Inflammatory macrophage treated with lipopolysaccharide for 1 hour (primary cell): ENCODE results near the gene LYPD6.

Source experiments
- DNase-seq, 2 donors: peaks; one replicate each; pipeline ENCODE4 v3.0.0-alpha.2; 2020 to 2022

LYPD6 gene

DNA sequence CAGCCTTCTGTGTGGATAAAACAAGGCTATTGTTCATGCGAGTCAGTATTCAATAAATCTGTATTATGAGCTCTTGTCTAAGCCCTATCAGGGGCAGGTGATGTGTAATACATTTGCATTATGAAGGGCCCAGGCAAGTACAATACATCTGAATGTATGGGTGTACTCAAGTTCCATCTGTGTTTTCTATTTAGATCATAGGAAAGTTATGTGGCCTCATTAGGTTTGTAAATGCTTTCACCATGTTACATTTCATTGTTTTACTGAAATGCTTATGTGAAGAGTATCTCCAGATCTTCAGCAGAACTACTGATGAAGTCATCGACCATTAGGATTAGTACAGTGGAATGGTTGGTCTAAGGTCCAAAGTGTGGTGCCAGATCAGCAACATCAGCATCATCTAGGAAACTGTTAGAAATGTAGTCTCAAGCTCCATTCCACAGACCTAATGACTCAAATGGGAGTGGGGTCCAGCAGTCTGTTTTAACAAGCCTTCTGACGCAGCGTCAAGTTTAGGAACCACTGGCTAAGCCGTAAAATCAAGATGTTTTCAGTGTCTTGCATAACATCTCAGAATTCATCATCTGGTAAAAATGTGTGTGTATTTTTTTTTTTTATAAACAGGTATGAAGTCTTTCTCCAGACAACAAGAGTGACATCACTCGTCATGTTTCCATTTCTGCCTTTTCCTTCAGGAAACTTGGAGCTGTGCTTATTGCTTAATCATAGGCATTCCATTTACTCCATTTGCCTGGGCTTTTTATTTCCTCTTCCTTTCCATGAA lies 80.5 kb downstream of the LYPD6 start:
- DNase-seq: no peak

DNA sequence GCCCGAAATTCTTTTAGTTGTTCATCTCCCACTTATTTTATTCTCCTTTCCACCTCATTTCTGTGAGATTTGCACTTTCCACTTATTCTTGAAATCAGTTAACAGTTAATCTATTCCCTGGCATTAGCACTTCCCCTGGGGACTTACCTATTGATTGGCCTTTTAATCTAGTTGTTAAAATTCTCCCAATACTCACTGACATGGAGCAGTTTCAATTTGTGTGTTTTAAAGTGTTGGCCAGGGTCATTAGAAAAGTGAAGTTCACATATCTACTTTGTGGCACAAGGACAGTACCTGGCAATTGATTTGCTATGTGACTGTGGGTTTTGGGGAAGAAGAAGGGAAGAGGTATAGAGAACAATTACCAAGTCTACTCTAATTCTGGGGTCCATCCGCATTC lies 83.1 kb downstream of the LYPD6 start:
- DNase-seq: no peak

DNA sequence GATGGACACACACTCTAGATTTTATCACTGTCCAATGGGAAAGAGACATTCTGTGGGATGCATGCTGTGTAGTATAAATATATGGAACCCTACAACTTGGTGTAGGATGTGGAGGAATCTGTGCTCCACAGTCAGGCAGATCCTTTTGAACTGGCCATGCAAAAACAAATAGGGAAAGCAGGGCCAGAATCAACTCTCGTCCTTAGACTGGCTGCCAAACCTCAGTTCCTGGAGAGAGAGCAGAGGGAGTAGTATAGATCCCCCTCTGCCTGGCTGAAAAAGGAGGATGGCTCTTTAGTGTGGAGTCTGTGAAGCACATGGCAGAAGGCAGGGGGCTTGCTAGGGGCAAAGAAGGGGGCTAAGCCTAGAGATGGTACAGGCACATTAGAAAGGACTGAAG lies 84.7 kb downstream of the LYPD6 start:
- no peak for DNase-seq

DNA sequence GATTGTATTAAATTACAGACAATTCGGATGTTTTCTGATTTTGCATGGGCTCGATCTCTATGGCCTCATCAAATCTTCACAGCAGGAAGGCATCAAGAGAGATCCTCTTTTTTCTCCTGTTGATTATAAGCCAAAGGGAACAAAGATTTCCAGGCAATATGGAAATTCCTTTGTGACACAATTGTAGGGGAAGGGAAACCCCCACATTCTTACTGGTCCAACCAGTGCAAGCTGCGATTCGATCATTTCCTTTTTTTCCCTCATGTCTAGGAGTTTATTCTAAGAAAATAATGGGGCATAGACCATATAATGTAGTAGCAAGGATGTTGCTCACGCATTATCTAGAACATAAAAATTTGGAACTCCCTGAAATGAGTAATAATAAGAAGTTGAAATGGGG lies 87.7 kb downstream of the LYPD6 start:
- DNase-seq: peak; percentile 33 to 35

GRCh38 chr2:149420053-149420963 lies 89.9 kb downstream of the LYPD6 start:
- no peak for DNase-seq

DNA sequence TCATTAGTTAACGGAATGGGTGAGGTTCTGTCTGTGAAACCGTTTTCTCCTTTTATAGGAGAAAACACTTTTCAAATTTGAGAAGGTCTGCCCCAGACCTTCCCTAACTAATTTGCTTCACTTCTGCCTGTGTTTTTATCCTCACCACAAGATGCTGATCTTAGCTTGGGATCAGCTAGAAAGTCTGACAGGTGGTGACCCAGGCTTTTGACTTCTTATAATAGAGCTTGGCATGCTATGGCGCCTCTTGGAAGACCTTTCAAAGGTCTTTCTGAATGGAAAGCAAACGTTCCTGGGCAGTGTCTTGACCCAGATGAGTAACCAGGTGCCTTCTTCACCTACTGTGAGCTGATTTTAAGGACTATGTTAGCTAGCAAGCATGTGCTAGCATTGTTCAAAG lies 91.4 kb downstream of the LYPD6 start:
- no peak for DNase-seq

DNA sequence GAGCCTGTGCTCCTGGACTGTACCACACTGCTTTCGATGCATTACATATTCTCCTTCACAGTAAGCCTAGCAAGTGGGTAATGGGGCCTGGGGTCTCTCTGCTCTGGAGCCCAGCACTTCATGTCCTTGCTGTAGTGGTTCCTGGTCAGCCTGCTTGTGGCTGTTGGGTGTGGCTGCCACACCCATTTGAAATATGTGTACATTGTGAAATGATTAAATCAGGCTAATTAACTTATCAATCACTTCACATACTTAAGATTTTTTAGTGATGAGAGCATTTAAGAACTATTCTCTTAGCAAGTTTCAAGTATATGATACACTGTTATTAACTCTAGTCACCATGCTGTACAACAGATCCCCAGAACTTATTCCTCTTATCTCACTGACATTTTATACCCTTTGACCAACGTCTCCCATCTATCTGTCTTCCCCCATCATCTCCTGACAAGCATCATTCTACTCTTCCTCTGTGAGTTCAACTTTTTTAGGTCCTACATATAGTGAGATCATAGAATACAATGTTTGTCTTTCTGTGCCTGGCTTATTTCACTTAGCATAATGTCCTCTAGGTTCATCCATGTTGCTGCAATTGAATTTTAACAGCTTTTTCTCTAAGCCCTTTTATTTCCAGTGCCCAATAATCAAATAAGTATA lies 92.1 kb downstream of the LYPD6 start:
- no peak for DNase-seq

- no peak for DNase-seq
These were observed 92.6 kb downstream of the LYPD6 start for GRCh38 chr2:149422991-149423338.

GRCh38 chr2:149423630-149424029 lies 93.2 kb downstream of the LYPD6 start:
- no peak for DNase-seq

- no peak for DNase-seq
These were observed 97.0 kb downstream of the LYPD6 start for GRCh38 chr2:149427387-149427786.

DNA sequence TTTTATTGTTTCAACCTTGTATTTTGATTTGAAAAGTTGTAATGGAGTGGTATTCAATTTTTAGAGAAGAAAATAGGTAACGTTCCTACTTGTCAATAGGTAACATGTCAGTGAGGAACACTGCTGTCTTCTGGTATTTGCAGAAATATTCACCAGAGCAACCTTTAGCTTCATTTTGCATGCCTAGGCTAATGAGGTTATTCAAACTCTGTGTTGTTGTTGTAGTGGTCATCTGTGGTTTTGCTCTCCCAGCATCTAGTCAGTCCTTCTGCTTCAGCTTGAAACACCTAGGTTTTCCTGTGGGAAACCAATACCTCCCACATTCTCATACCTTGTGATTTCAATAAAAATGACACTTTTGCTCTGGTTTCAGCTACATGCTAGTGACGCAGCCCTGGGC lies 98.4 kb downstream of the LYPD6 start:
- DNase-seq: no peak

DNA sequence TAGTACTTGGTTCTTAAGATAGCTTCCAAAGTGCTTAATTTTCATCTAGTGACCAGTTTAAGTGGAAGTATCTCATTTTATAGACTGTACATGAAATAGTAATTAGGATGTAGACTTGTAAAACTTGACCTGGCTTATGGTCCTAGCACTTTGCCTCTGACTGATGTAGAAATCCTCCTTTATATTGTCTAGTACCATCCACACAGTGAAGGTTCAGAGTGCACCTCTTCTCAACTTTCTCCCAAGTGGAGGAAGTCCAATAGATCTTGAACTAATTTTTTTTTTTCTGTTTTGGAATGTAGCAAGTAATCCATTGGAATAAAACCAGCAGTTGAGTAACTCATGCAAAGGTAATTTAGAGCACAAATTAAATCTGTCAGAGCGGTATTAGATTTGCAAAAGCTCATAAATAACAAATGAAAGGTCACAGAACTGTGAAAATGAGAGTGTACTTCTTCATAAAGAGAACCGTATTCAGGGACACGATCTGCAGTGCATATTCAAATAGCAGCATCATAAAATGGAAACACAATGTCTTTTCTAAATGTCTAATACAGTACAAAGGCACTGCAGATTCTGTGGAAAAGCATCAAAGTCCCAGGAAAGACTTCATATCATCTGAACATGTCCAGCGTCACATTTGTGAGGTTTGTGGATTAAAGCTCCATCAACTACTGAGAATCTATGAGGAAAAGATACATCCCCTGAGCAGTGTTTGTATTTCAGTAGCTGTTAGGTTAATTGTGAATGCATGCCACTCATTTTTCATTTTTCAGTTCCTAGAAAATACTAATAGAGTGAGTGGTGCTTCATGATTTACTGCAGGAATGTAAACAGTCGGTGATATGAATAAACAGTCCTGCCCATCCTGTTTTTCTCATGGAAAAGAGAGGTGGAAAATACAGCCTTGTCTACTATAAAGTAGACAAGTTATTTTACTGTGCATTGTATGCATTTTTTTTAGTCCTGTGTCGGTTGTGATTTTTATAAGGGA lies 100.7 kb downstream of the LYPD6 start:
- no peak for DNase-seq

DNA sequence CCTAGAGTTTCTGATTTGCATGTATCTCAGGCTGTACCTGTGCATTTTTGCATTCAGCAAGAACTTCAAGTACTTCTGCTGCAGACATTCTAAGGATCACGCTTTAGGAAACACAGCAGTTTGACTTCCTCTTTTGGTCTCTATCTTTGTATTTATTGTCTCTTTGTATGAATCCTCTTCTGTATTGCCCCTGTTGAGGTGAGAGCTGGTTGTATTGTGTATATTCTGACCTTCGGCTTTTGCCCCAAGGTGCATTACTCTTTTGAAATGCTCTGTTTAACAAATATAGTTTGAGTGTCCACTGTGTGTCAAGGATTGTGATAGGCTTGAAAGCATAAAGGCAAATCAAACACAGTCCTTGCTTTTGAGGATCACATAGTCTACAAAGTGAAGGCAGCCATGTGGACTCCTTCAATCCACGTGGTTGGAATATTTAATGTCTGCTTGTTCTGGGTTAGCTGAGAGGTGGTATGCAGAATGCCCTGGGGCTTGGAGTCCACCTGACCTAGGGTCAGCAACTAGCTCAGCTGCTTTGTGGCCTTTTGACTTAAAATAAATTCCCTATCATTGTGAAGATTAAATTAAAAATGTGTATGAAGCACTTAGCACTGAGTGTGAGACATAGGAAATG lies 108.1 kb downstream of the LYPD6 start:
- DNase-seq: no peak

DNA sequence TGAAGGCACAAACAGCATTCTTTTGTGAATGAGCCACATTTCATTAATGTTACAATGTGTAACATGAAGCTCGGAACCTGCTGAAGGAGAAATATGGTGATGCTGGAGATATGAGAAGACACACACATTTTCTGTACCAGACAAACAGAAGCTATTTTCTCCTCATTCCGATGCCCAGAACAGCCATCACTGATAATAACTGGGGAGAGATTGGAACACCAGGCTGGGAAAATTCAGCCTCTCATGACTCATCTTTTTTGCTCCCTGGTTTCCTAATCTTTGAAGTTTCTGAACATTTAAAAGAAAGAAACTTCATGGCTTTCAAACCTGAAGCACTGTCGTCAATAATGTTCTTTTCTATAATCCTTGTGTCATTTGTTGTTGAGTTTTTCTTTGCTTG lies 110.9 kb downstream of the LYPD6 start:
- DNase-seq: no peak

DNA sequence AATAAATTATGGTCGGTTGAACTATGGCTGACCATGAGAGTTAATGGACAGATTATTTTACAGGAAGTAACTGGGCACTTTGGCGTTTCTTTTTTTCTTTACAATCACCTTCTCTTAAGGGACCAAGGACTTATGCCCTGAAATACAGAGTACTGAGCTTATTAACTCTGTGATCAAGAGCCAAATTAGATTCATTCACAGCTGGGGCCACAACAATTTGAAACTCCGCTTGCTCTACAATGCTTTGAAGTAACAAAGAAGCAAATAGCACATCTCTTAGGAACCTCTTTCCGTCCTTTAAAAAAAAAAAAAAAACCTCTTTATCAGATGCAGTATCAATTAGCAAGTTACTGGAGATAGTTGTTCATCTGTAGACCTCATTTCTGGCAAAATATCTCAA lies 112.0 kb downstream of the LYPD6 start:
- DNase-seq: no peak

DNA sequence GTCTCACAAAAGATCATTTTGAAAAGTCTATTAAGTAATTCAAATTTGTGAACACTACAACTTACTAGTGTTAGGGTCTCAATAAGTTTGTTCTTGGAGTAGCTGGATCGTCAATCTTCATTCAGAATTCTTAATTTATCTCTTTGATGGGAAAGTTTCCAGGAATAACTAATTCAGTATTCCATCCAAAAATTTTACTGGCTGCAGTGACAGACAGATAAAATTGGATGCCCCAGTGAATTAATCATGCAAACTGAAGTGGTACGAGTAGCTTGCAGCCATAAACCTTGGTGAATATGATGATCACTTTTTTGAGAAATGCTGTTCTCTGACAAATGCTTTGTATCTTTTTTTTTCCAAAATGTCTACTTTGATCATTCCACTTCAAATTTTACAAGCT lies 112.8 kb downstream of the LYPD6 start:
- DNase-seq: no peak

DNA sequence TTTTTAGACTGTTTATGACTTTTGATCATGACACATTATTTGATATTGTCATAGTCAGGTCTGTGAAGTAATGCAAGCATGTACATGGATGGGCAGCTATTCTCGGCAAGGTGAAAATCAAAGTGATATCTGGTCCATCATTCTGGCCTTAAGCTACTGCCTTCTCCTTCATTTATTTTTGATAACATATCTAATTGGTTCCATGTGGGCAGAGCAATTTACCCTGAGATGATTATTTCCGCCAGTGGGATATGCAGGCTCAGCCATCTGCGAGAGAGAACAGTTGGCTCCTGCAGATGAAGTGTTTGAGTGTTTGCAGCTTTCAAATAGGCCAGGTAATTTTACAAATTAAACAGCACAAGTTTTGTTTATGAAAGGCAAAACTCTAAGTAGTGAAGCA lies 116.4 kb downstream of the LYPD6 start:
- DNase-seq: no peak

- DNase-seq: no peak
These were observed 117.9 kb downstream of the LYPD6 start for GRCh38 chr2:149448315-149448714.

DNA sequence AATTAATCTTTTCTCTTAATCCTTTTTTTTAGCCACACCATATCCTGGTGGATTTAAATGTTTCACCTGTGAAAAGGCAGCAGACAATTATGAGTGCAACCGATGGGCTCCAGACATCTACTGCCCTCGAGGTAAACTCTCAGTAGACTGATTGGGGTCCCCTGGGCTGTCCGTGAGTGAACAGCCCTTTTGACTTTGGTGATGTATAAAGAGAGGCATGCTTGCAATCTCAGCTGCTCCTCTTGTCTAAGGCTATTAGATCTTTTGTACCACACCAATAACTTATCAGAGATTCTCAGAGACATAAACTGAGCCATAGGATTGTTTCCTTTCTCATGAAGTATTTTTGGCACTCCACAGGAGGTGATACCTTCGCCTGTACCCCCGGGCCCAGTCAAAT lies 118.6 kb downstream of the LYPD6 start:
- no peak for DNase-seq

DNA sequence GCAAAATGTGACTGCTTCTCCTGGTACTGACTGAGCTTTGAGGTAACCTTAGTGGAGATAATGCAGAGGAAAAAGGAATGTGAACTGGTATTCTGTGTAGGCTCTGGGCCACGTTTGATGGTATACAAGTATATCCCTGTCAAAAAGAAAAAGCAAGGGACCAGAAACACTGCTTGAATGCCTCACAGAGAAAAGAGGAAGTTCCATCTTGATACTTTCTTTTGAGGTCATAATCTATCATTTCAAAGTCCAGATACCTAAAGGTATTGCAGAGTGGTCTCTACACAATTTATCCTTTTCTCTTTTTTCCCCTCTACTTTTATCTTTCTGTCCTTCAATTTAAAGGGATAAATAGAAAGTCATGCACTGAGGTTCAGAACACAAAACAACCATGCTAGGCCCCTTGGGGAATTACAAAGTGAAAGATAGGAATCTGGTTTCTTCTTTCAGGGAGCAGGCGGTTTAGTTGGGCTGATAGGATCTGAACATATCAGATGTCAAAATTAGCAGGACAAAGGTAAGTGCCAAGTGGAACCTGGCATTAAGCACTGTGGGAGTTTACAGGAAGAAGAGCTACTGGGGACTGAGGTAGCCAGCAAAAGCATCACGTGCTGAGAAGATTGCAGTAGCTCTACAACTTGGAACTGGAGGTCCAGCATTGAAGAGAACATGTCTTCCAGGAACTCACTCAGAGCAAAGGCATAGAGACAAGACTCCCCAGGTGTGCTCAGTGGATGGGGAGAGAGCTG lies 121.2 kb downstream of the LYPD6 start:
- DNase-seq: no peak

GRCh38 chr2:149456285-149456684 lies 125.9 kb downstream of the LYPD6 start:
- DNase-seq: no peak
